SIG-M5 treated with dmso at 0.1 percent for 504 hours (cell line): ENCODE data around the gene MROH2B.

ENCODE experiments used
- DNase-seq: peaks from one replicate; lab custom pipeline; 2025; ENCODE audit not compliant: unreplicated experiment; lab: John Stamatoyannopoulos, UW

Gene MROH2B

GRCh38 chr5:41071242-41071641 is at the start of gene MROH2B:
TSS of gene MROH2B (minus strand) at chr5:41071342. CDS start at chr5:41070852, 490 bp downstream.
- no peak for DNase-seq

- DNase-seq, result no peak
Measured at GRCh38 chr5:41120600-41120999, 49.5 kb upstream of the MROH2B start.

- no peak for DNase-seq
Measured at GRCh38 chr5:41118177-41118576, 47.0 kb upstream of the MROH2B start.

DNA sequence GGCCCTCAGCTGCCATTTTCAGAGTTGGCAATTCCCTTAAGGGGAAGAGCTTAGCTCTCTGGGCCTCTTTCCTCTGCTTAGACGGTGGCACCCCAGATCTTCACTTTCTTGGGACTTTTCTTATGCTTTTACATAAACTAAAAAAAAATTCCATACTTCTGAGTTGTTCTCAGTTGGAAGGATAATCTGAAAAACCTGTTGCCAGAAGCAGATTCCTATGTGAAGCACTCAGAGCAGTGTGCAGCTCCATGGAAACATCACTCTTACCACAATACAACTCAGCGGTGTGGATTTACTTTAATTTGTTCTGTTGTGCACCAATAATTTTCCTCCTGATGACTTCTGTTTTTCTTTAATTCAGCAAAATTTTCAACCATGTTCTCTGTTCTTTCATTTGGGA is 44.1 kb upstream of the MROH2B start:
- DNase-seq, result no peak

DNA sequence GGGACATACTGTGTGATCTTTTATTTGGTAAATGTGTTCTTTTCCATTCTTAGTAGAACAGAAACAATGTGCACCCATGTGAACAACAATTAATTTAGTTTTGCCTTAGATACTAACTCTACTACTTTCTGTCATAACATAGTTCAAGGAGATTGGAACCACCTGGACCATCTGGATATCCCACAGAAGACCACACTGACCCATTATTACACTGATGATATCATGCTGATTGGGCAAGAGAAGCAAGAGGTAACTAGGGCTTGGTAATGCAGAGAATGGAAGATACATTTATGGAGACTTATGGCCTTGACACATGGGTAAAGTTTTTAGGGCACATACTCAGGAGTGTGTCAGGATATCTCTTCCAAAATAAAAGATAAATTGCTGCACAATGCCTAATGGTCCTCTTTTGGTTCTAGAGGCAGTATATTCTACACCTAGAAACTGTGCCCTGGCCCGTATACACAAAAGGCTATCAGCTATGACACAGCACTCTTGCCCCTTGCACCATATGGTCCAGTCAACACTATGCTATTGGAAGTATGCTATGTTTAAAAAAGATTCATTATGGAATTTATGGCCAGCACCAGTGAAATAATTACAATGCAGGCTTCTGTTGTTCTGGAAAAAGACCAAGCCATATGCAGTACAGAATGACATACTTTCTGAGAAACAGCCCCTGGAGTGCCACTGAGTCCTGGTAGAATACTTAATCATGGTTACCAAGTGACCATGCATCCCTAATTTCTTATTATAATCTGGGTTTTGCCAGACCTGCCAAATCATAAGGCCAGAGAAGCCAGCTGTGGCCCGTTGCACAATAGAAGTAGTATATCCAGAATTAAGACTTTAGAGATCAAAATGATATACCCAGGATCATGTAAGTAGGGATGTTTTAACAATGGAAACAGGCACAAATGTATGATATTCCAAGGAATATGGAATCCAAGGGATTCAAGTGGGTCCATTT is 41.6 kb upstream of the MROH2B start:
- DNase-seq, result no peak

DNA sequence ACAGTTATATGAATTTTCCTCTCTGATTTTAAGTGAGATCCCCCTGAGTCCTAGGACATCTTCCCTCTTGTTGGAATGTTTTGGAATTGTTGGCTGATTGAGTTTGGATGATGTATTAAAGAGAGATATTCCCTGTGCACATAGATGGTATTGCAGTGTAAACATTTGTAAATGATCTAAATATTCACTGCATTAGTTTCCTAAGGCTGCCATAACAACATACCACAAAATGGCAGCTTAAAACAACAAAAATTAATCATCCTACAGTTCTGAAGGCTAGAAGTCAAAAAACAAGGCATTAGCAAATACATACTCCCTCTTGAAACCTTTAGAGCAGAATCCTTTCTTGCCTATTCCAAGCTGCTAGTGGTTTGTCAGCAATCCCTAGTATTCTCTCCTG is 38.0 kb upstream of the MROH2B start:
- no peak for DNase-seq

GRCh38 chr5:41102341-41102740 is 31.2 kb upstream of the MROH2B start:
- DNase-seq, result no peak

DNA sequence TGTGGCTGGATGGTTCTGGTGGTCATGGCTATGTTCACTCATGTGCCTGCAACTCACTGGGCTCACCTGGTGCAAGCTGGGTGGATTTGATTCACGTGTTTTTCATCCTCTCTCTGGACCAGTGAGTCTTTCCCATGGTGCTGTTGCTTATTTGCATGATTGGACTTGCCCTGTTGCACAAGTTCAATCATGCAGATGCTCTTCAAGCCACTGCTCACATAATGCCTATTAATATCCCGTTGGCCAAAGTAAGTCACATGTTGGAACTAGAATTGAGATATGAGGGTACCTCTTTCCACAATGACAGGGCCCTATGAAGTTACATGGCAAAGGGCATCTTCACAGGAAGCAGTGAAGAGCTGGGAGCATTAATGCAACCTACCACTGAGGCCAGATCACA is 26.5 kb upstream of the MROH2B start:
- DNase-seq, result no peak

DNA sequence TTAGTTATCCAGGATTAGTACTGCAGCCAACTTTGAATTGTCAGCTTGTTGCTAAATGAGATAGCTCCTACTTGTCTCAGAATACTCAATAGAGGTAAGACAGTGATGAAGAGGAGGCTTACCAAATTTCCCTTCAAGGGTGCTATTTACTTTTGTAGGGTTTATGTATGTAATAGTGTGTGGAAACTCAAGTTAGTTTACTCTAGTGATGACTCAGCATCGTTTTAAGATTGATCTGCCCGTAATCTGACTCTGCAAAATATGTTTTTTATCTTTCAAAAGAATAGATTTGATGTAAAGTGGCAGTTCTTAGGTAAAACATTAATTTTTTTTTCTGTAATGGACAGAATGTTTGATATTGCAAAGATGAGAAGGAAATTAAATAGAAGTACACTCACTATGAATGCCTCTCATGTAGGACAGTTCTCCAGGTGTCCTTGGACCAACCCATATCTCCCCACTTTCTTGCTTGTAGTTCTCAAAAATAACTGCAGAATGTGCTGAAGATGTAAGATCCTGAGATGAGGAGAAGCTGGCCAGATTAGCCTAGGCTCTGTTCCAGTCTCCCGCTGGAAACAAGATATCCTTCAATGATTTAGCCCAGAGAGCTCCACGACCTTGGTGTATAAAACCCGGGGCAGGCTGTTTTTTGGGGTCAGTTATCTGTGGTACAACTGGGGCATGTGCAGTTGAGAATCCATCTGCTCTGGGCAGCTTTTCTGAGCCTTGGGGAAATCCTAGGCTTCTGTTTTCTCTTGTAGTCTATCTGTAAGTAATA is 24.4 kb upstream of the MROH2B start:
- DNase-seq, result no peak

- no peak for DNase-seq
Measured at GRCh38 chr5:41094871-41095270, 23.7 kb upstream of the MROH2B start.

- DNase-seq, result no peak
Measured at GRCh38 chr5:41093803-41094202, 22.7 kb upstream of the MROH2B start.

DNA sequence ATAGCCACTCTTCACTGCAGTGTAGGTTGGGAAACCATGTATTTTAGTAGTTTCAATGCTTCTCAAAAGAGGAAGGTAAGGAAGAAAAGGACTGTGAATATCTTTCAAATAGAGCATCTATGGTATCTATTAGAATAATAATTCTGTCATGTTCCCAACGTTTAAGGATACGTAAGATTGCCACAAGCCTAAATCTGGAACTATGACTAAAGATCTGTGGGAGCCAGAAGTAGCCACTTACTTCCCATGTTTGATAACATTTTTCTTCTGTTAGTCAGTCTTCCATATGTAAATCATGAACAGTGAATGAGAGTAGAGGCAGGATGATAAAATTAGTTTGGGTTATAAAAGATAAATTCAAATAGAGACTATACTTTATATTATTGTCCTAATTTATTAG is 16.3 kb upstream of the MROH2B start:
- no peak for DNase-seq

- no peak for DNase-seq
Measured at GRCh38 chr5:41083306-41083705, 12.2 kb upstream of the MROH2B start.

DNA sequence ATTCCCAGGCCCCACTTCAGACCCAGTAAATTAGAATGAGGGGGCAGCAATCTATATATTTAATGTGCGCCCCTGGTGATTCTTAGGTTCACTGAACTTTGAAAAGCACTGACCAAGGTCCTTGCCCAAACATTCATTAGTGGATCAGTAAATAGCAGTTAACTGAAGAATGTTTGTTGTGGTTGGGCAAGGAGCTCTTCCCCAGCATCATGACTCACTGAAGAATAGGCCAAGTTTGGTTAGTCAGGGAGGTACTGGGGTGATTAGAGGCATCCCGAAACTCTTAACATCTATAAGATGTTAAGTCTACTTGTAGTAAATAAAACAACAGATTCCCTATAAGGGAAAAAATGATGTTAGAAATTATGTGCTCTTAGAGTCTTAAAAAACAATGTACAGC is 833 bp upstream of the MROH2B start:
- DNase-seq, result no peak

DNA sequence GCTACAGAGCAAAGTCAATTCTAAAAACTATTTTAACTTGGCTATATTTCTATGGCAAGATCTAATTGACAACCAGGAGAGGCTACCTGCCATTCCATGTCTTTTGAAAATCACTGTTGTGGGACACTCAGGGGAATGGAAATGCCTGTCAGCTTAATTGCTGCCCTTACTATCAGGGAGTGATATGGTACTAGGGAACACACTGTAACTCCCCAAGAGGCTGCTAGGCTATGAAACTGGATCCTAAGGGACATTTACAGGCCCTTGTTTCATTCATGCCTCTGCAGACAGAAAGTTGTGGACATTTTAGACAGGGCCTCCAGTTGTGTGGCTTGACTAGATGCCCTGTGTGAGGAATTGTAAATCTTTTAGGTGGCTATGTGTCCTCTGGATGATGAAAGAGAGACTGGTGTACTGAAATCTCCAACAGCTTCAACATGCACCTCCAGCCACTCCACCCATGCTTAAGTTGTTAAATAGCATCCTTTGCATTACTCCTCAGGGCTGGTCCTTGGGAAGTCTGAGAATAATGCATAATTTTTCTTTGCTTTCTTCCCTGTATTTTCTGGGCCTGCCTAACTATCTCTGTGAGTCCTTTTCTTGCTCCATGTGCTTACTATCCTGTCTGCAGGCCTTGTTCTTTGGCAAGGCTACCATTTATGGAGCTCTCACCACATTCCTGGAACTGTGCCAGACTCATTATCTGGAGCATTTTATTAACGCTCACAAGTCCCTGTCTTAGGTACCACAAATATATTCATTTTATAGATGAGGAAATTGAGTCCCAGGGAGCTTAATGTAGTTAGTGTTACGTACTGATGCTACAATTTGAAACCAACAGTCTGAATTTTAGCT is 3.2 kb downstream of the MROH2B start:
- no peak for DNase-seq

DNA sequence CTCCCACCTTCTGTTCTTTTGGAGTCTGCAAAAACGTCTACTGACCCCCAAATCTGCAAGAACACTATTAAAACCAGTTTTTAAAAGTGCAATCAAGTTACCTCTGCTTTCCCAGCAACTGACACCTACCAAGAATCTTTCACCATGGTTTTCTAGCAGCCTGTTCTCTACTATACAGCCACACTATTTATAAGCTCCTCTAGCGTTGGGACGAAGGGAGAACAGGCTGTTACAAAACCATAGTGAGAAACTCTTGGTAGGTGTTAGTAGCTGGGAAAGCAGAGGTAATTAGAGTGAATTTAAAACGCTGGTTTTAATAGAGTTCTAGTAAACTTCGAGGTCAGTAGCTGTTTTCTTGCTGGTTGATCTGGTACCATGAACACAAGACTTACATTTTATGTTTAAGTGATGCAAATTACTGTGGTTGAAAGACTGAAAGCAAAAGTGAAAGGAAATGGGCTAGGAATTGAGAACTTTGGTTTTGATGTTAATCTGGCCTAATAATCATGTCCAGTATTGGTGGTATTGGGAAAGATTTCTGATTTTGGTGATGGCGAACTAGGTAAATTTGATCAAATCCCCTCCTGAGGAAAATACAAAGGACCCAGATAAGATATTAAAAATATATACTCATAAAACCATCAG is 5.3 kb downstream of the MROH2B start:
- DNase-seq, result no peak

- no peak for DNase-seq
Measured at GRCh38 chr5:41057940-41058339, 13.2 kb downstream of the MROH2B start.

DNA sequence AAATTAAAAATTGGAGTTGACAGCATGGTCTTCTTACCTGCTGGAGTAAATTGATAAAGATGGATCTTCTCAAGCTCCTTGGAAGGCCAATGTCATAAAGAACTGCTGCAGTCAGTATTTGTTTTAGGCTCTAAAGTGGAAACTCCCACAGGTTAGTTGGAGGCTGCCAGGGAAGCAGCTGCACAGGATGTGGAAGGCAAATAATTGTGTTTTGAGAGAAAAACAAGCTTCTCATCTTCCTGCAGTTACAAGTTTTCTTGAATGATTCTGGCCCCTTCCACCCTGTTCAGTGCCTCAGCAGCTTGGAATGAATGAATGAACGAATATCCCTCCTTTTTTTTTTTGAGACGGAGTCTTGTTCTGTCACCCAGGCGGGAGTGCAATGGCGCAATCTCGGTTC is 13.9 kb downstream of the MROH2B start:
- no peak for DNase-seq

DNA sequence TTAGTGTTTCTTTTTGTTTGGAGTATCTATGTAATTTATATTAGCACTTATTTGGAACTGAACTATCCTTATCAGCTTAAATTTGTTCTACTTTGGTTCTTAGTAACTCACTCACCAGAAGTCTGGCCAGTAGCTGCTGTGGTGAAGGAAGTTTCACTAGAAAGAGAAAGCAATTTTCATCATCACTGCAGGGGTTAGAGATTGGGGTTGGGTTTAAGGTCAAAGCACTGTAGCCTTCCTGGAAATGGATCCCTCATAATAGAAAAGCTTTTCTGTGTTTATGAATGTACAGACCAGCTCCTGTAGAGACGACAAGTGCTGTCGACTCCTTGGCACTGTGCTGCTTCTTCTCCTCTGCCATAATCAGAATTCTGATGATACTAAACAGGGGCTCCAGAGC is 22.2 kb downstream of the MROH2B start:
- no peak for DNase-seq

- DNase-seq, result no peak
Measured at GRCh38 chr5:41043109-41043747, 27.9 kb downstream of the MROH2B start.
